Measurements from ENCODE around the gene ZIM2.

GRCh38 chr19:56806639-56807038, 33.9 kb downstream of the ZIM2 start:
- TF ChIP-seq EZH2 (IDR thresholded peaks at IDR 0.05; ENCODE audit: insufficient read depth, poor library complexity, severe bottlenecking) (no peak), EZH2phosphoT487 (IDR thresholded peaks at IDR 0.05; ENCODE audit: insufficient read depth, low read depth) (no peak)

All from GM23248 (cell line).